Mucosa of rectum (tissue), 2 donors: ENCODE measurements around the gene JMJD6.

Experiments
- H3K27ac ChIP-seq, 2 donors: one replicate each; pipeline ENCODE4 v1.7.0; 2013; ENCODE audit warnings: inconsistent platforms in 2 of 2, low read depth in 2 of 2, low read length in 2 of 2
- H3K27me3 ChIP-seq, 2 donors: one replicate each; pipeline ENCODE4 v1.7.0; 2013; ENCODE audit warnings: low read length in 2 of 2; ENCODE audit not compliant: control insufficient read depth in 2 of 2, insufficient read depth in 2 of 2
- H3K36me3 ChIP-seq, 2 donors: one replicate each; pipeline ENCODE4 v1.7.0; 2013; ENCODE audit warnings: low read length in 2 of 2; ENCODE audit not compliant: control insufficient read depth in 2 of 2, insufficient read depth in 2 of 2
- H3K4me1 ChIP-seq, 2 donors: one replicate each; pipeline ENCODE4 v1.7.0; 2013; ENCODE audit warnings: low read length in 2 of 2, mild to moderate bottlenecking in 1 of 2; ENCODE audit not compliant: control insufficient read depth in 2 of 2, insufficient read depth in 2 of 2
- H3K4me3 ChIP-seq, 2 donors: one replicate each; pipeline ENCODE4 v1.7.0; 2013; ENCODE audit warnings: low read length in 2 of 2
- H3K9ac ChIP-seq, 2 donors: one replicate each; pipeline ENCODE4 v1.7.0; 2013; ENCODE audit warnings: low read length in 2 of 2, low read depth in 1 of 2, mild to moderate bottlenecking in 1 of 2
- H3K9me3 ChIP-seq, 2 donors: one replicate each; pipeline ENCODE4 v1.7.0; 2013; ENCODE audit warnings: low read length in 2 of 2; ENCODE audit not compliant: control insufficient read depth in 2 of 2
- donor health status: healthy.
- donor health status: Normal muscosa, but diverticular disease.

Gene JMJD6

DNA sequence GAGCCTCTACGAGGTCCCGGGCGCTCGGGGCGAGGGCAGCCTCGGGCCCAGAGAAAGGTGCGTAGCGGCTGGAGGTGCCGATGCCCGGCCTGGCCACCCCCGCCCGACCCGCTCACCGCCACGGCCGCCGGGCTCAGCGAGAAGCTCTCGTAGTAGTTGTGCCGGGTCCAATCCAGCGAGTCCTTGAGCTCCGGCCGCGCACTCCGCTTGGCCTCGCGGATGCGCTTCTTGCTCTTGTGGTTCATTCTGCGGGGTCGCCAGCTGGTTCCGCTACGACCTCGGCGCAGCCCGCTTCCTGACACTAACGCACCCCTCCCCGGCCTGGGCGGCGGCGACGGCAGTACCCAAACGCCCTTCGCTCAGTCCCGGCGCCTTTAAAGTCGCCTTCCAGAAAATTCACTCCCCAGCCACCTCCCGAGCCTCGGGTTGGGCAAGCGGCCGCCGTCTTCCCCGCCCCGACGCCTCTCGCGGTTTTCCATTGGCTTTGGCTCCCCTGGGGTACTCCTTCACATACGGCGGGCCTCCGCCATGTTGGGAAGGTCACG is at the start of gene JMJD6:
Gene JMJD6 (minus strand): TSS at position 376 of the 545 bp plus-strand sequence. CDS start 131 bp downstream, at position 245.
- Histone ChIP-seq H3K9me3 (no peaks in the 10 kb centered on the region), H3K4me3 (peak within 1 kb of the TSS; percentile 91 to 92), H3K27me3 (no peaks in the 10 kb centered on the region), H3K27ac (peak within 1 kb of the TSS; percentile 100), H3K9ac (peak within 1 kb of the TSS; percentile 91 to 99), H3K36me3 (peaks cover 19 to 23% of the 10 kb centered on the region in 2 donors), H3K4me1 (peaks cover 24 to 28% of the 10 kb centered on the region in 2 donors)

DNA sequence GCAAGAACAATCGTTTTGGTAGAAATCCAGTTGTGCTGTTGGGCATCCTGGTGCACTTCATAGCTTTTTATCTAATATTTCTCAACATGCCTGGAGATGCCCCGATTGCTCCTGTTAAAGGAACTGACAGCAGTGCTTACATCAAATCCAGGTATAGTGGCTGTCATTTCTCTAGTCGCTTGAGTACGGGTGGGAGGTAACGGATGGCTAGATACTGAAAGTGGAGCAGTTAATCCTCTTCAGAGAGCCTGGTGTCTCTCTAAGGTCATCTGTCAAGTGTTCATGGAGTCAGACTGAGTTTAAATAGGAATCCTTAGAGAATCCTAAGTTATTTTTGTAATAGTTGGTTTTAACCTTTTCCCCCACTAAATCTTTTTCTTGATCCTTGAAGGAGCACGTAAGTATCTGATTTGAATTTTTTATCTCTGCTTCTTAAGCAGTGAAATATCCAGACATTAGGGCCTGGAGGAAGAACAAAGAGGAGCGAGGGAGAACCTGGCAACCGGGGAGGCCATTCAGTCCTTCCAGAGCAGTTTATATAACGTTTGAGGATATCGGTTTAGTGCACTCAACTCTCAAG is 48.7 kb upstream of the JMJD6 start:
- Histone ChIP-seq H3K27me3 (no peaks in the 10 kb centered on the region), H3K4me1 (no peaks in the 10 kb centered on the region), H3K9me3 (no peaks in the 10 kb centered on the region), H3K27ac (no peak overlapping the region), H3K9ac (no peak overlapping the region), H3K4me3 (no peak overlapping the region), H3K36me3 (peaks cover 25 to 49% of the 10 kb centered on the region in 2 donors)

- Histone ChIP-seq H3K27ac (no peak overlapping the region), H3K9ac (no peak overlapping the region), H3K27me3 (no peaks in the 10 kb centered on the region), H3K36me3 (peaks cover 28 to 45% of the 10 kb centered on the region in 2 donors), H3K9me3 (no peaks in the 10 kb centered on the region), H3K4me3 (no peak overlapping the region), H3K4me1 (no peaks in the 10 kb centered on the region)
Measured at GRCh38 chr17:76772842-76773525, 46.6 kb upstream of the JMJD6 start.

DNA sequence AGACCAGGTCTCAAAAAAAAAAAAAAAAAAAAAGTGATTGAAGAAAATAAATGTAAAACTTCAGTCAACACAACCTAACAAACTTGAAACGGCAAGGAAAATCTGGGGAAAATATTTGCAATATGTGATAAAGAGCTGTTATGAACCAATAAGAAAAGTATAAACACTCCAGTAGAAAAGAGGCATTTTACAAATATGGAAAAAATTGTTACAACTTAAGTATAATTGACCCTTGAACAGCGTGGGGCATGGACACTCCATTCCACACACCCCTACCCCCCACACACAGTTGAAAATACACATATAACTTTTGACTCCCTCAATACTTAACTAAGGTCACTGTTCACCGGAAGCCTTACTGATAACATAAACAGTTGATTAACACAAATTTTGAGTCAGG is 32.2 kb upstream of the JMJD6 start:
- Histone ChIP-seq H3K27me3 (no peaks in the 10 kb centered on the region), H3K27ac (no peak overlapping the region), H3K9ac (no peak overlapping the region), H3K36me3 (peaks cover 11% of the 10 kb centered on the region in 2 donors), H3K4me3 (no peak overlapping the region), H3K9me3 (no peaks in the 10 kb centered on the region), H3K4me1 (no peaks in the 10 kb centered on the region)

- peaks cover 11 to 14% of the 10 kb centered on the region in 2 donors for H3K36me3 ChIP-seq
- H3K9me3 ChIP-seq = no peaks in the 10 kb centered on the region
- H3K9ac ChIP-seq = no peak overlapping the region
- H3K4me3 ChIP-seq = no peak overlapping the region
- H3K4me1 ChIP-seq = no peaks in the 10 kb centered on the region
- no peak overlapping the region for H3K27ac ChIP-seq
- no peaks in the 10 kb centered on the region for H3K27me3 ChIP-seq
Measured at GRCh38 chr17:76757256-76757655, 30.9 kb upstream of the JMJD6 start.

GRCh38 chr17:76755285-76755684 is 28.9 kb upstream of the JMJD6 start:
- peaks cover 11 to 14% of the 10 kb centered on the region in 2 donors for H3K36me3 ChIP-seq
- H3K4me3 ChIP-seq = no peak overlapping the region
- no peak overlapping the region for H3K27ac ChIP-seq
- H3K27me3 ChIP-seq = no peaks in the 10 kb centered on the region
- H3K9ac ChIP-seq = no peak overlapping the region
- no peaks in the 10 kb centered on the region for H3K4me1 ChIP-seq
- H3K9me3 ChIP-seq = no peaks in the 10 kb centered on the region

DNA sequence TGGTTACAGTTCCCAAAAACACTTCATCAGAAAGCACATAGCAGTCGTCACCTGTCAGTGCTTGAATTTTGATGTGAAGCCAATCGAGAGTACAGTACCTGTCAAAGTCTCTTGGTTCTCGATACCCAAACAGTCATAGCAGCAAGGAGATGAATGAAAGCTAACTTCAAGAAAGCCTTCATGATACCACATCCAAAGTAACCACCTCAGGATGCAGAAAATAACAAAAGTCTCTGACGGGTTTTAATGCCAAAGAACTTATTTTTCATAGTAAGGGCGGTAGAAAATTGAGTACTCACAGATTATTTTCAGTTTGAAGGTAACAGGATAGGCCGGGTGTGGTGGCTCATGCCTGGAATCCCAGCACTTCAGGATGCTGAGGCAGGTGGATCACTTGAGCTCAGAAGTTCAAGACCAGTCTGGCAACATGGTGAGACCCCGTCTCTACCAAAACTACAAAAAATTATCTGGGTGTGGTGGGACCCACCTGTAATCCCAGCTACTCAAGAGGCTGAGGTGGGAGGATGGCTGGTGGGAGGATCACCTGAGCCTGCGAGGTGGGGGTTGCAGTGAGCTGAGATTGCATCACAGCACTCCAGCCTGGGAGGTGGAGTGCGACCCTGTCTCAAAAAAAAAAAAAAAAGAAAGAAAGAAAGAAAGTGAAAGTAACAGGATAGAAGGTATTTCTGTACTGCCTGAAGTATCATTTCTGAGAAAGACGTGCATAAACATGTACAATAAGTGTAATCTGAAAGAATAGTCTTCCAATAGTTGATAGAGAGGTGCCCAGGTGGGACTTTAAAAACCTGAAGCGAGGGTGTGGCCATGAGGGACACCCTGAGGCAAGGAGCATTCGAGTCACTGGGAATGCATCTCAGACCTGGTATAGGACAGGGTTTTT is 26.9 kb upstream of the JMJD6 start:
- peak overlapping the region in 1 of 2 donors; percentile 4 for H3K27ac ChIP-seq
- no peak overlapping the region for H3K4me3 ChIP-seq
- H3K36me3 ChIP-seq = peaks cover 9 to 14% of the 10 kb centered on the region in 2 donors
- no peaks in the 10 kb centered on the region for H3K27me3 ChIP-seq
- no peaks in the 10 kb centered on the region for H3K4me1 ChIP-seq
- H3K9ac ChIP-seq = no peak overlapping the region
- no peaks in the 10 kb centered on the region for H3K9me3 ChIP-seq

DNA sequence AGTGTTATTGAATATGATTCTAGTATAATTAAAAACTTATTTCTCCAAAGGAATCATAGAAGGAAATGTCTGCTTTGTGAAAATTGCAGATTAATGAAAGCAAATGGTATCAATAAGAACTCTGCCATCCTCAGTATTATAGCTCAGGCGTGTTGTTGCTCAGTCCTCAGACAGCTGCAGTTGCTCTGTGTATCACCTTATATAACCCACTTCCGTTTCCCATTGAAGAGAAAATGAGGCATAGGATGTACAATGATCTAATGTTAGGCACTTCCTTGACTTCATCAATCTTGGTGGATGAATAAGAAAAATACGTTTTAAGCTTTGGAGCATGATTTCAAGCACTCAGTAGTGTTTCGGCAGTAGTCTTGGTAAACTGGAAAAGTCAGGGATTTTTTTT is 25.6 kb upstream of the JMJD6 start:
- H3K4me1 ChIP-seq = no peaks in the 10 kb centered on the region
- H3K36me3 ChIP-seq = peaks cover 5 to 10% of the 10 kb centered on the region in 2 donors
- no peaks in the 10 kb centered on the region for H3K9me3 ChIP-seq
- H3K27me3 ChIP-seq = no peaks in the 10 kb centered on the region
- no peak overlapping the region for H3K4me3 ChIP-seq
- no peak overlapping the region for H3K27ac ChIP-seq
- no peak overlapping the region for H3K9ac ChIP-seq

DNA sequence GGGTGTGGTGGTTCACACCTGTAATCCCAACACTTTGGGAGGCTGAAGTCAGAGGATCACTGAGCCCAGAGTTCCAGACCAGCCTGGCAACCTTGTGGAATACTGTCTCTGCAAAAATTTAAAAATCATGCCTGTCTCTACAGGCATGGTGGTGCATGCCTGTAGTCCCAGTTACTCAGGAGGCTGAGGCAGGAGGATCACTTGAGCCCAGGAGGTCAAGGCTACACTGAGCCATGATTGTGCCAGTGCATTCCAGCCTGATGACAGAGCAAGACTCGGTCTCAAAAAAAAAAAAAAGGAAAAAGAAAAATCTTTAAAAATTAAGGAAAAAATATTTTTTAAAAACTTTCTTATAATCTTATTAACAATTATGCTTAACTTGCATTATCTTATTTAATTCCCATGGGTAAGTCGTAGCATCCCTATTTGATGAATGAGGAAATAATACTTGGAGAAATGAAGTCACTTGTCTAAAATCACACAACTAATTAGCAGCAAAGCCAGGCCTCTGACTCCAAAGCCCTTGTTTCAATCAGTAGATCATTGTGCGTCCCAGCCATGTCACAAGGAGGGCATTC is 25.1 kb upstream of the JMJD6 start:
- Histone ChIP-seq H3K4me3 (no peak overlapping the region), H3K9ac (no peak overlapping the region), H3K9me3 (no peaks in the 10 kb centered on the region), H3K36me3 (peaks cover 5 to 7% of the 10 kb centered on the region in 2 donors), H3K27me3 (no peaks in the 10 kb centered on the region), H3K4me1 (no peaks in the 10 kb centered on the region), H3K27ac (no peak overlapping the region)
